Esophagus (tissue), 2 donors: Measurements from ENCODE around the gene LZTFL1. TPM values are rescaled to one million over a fixed set of nuclear protein-coding genes. Genes with fewer than 3 reads are reported as not detected.

Source experiments
- H3K27ac ChIP-seq, 2 donors: one replicate each; pipeline ENCODE4 v1.5.1; 2013; ENCODE audit warnings: low read depth in 2 of 2, mild to moderate bottlenecking in 2 of 2, inconsistent platforms in 1 of 2, low read length in 1 of 2, moderate library complexity in 1 of 2
- H3K27me3 ChIP-seq, 2 donors: one replicate each; pipeline ENCODE4 v1.6.1; 2013; ENCODE audit warnings: low read length in 2 of 2, control low read depth in 1 of 2, mild to moderate bottlenecking in 1 of 2; ENCODE audit not compliant: insufficient read depth in 2 of 2, control insufficient read depth in 1 of 2
- H3K36me3 ChIP-seq, 2 donors: one replicate each; pipeline ENCODE4 v1.6.1; 2013; ENCODE audit warnings: low read length in 1 of 2; ENCODE audit not compliant: control insufficient read depth in 2 of 2, insufficient read depth in 2 of 2
- H3K4me1 ChIP-seq, 2 donors: one replicate each; pipeline ENCODE4 v1.6.1; 2013; ENCODE audit warnings: low read length in 1 of 2; ENCODE audit not compliant: control insufficient read depth in 2 of 2, insufficient read depth in 2 of 2
- H3K4me3 ChIP-seq, 2 donors: one replicate each; pipeline ENCODE4 v1.5.1; 2013; ENCODE audit warnings: low read length in 2 of 2, mild to moderate bottlenecking in 2 of 2, low read depth in 1 of 2, moderate library complexity in 1 of 2
- H3K9me3 ChIP-seq, 2 donors: one replicate each; pipeline ENCODE4 v1.6.1; 2013; ENCODE audit warnings: mild to moderate bottlenecking in 2 of 2, low read depth in 1 of 2, low read length in 1 of 2, moderate library complexity in 1 of 2; ENCODE audit not compliant: control insufficient read depth in 2 of 2, insufficient read depth in 1 of 2
- WGBS, 2 donors: extraction: QIAGEN DNeasy Blood & Tissue Kit; methylation state at CpG; one replicate each; pipeline ENCODE4 v1.1.7; 2013; 5-methylcytosine and 5-hydroxymethylcytosine counted together
- polyA plus RNA-seq, 2 donors: library from polyadenylated mRNA; stranded (reverse); fragments of 200-250 nt; gene quantifications; one replicate each; pipeline ENCODE4 v1.2.3, GENCODE V29; 2013
- donor health status: healthy with polysubstance abuse.
- donor health status: Bipolar disorder and iron deficiency.

The LZTFL1 gene
- polyA plus RNA-seq, 2 donors = 3.4 to 6.3 TPM

GRCh38 chr3:45792516-45793172 lies 49.3 kb downstream of the LZTFL1 start:
- peaks cover 0 to 9% of the 10 kb centered on the region in 2 donors for H3K4me1 ChIP-seq
- WGBS, 2 donors = 89 to 96% methylated on average over 7 of the region's 7 CpGs
- H3K4me3 ChIP-seq = no peak overlapping the region
- no peak overlapping the region for H3K27ac ChIP-seq
- peaks cover 0 to 5% of the 10 kb centered on the region in 2 donors for H3K9me3 ChIP-seq
- peaks cover 0 to 8% of the 10 kb centered on the region in 2 donors for H3K27me3 ChIP-seq
- H3K36me3 ChIP-seq = no peaks in the 10 kb centered on the region

DNA sequence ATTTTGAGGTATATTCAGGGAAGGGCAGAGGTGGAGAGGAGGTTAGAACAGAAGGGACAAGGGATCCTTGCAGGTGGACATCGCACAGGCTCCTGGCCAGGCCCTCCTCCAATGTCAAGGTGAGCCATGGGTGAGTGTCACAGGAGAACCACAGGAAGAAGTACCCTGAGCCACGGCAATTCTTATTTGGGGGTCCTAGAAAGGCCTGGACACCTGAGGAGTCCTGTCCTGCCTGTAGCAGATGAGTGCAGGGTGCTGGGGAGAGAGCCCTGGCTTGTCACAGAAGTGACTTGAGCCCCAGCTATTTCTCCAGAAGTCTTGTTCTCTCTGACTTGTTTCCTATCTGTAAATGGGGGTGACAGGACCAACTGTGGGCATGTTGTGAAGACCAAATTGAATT lies 49.9 kb downstream of the LZTFL1 start:
- no peak overlapping the region for H3K4me3 ChIP-seq
- peaks cover 0 to 5% of the 10 kb centered on the region in 2 donors for H3K9me3 ChIP-seq
- H3K4me1 ChIP-seq = peaks cover 0 to 9% of the 10 kb centered on the region in 2 donors
- no peak overlapping the region for H3K27ac ChIP-seq
- WGBS, 2 donors = 92 to 95% methylated on average over 2 of the region's 2 CpGs
- H3K36me3 ChIP-seq = no peaks in the 10 kb centered on the region
- peaks cover 0 to 5% of the 10 kb centered on the region in 2 donors for H3K27me3 ChIP-seq

- 77 to 84% methylated on average over 2 of the region's 2 CpGs for WGBS, 2 donors
- Histone ChIP-seq H3K4me1 (no peaks in the 10 kb centered on the region), H3K4me3 (no peak overlapping the region), H3K27me3 (no peaks in the 10 kb centered on the region), H3K9me3 (no peaks in the 10 kb centered on the region), H3K27ac (no peak overlapping the region), H3K36me3 (no peaks in the 10 kb centered on the region)
These were observed 51.3 kb downstream of the LZTFL1 start for GRCh38 chr3:45790596-45790995.

GRCh38 chr3:45789235-45789812 lies 52.6 kb downstream of the LZTFL1 start:
- no peaks in the 10 kb centered on the region for H3K9me3 ChIP-seq
- H3K4me1 ChIP-seq = no peaks in the 10 kb centered on the region
- no peaks in the 10 kb centered on the region for H3K36me3 ChIP-seq
- H3K27me3 ChIP-seq = no peaks in the 10 kb centered on the region
- no peak overlapping the region for H3K27ac ChIP-seq
- WGBS, 2 donors = 85 to 90% methylated on average over 4 of the region's 4 CpGs
- no peak overlapping the region for H3K4me3 ChIP-seq

DNA sequence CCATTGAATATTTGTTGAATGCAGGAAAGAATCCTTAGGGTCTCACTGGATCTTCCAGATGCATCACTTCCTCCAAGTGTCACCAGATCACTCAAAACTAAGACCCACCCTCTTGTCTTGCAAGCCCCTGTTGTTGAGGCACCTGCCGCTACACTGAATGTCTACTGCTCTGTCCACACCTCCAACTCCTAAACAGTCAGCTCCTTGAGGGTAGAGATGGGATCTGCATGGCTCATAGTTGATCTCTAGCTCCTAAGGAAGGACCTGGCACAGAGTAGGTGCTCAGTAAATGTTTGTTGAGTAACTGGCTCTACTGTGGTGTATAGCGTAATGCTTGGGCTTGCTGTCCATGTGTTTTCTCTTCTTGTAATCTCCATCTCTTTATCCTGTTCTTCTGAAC lies 54.4 kb downstream of the LZTFL1 start:
- no peaks in the 10 kb centered on the region for H3K9me3 ChIP-seq
- no peak overlapping the region for H3K4me3 ChIP-seq
- H3K4me1 ChIP-seq = no peaks in the 10 kb centered on the region
- WGBS, 2 donors = 98 to 100% methylated on average over 2 of the region's 2 CpGs
- H3K27me3 ChIP-seq = no peaks in the 10 kb centered on the region
- no peak overlapping the region for H3K27ac ChIP-seq
- no peaks in the 10 kb centered on the region for H3K36me3 ChIP-seq

DNA sequence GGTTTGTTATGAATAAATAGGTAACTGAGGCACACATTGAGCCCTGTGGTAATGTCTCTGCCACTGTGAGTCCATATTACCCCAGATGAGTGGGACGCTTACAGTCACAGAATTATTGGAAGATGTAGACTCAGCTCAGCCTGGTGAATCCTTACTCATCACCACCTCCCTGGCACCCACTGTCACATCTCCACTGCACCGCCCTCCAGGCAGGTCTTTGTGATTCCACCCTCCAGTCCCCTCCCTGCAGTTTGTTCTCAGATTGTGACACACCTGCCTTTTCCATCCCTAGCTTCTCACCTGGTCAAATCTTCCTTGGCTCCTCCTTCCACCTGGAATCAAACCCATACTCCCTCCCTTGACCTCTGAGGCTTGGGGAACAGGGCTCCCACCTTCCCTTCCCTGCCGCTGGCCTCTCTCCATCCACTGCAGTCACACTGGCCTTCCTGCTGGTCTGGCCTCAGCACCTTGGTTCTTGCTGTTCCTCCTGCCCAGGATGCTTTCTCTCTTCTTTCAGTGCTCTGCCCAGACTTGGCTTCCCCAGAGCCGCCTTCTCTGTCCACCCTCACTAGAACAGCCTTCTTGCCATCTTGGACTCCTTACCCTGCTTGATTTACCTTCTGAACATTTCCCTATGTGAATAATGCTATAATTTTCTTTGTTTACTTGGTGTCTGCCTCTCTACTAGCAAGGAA lies 55.0 kb downstream of the LZTFL1 start:
- H3K36me3 ChIP-seq = no peaks in the 10 kb centered on the region
- 68 to 88% methylated on average over 4 of the region's 4 CpGs for WGBS, 2 donors
- H3K4me1 ChIP-seq = no peaks in the 10 kb centered on the region
- no peaks in the 10 kb centered on the region for H3K9me3 ChIP-seq
- no peaks in the 10 kb centered on the region for H3K27me3 ChIP-seq
- H3K27ac ChIP-seq = no peak overlapping the region
- no peak overlapping the region for H3K4me3 ChIP-seq

GRCh38 chr3:45785605-45786150 lies 56.2 kb downstream of the LZTFL1 start:
- Histone ChIP-seq H3K27ac (no peak overlapping the region), H3K9me3 (no peaks in the 10 kb centered on the region), H3K4me3 (no peak overlapping the region), H3K27me3 (no peaks in the 10 kb centered on the region), H3K36me3 (no peaks in the 10 kb centered on the region), H3K4me1 (no peaks in the 10 kb centered on the region)
- 84% methylated on average over 3 of the region's 3 CpGs for WGBS, 2 donors

DNA sequence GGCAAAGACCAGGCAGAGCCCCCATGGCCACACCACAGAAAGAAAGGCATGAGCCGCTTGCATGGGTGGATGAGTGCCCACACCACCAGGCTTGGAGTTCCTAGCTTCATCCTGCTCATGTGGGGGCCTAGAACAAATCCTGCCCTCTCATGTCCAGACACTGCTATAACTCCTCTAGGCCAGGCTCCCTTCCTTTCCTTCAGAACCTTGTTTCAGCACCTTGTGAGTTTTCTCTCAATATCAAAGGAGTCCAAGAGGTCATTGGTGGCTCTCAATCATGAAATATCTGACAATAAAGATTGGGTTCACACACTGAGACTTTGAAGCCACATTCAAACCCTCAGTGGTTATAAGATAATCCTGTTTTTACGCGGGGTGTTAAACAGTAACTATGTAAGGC lies 58.3 kb downstream of the LZTFL1 start:
- Histone ChIP-seq H3K4me1 (no peaks in the 10 kb centered on the region), H3K4me3 (no peak overlapping the region), H3K9me3 (no peaks in the 10 kb centered on the region), H3K36me3 (no peaks in the 10 kb centered on the region), H3K27ac (no peak overlapping the region), H3K27me3 (no peaks in the 10 kb centered on the region)
- 89 to 94% methylated on average over 3 of the region's 3 CpGs for WGBS, 2 donors

DNA sequence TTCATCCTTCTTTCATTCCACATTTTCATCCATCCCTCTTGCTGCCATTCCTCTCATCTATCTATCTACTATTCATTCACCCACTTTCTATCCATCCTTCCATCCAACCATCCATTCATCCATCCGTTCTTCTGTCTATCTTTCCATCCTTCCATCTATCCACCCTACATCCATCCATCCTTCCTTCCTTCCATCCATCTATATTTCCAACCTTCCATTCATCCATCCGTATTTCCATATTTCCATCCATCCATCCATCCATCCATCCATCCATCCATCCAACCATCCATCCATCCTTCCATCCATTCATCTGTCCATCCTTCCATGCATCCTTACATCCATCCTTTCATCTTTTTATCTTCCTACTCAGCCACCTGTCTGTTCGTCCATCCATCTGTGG lies 59.5 kb downstream of the LZTFL1 start:
- Histone ChIP-seq H3K27me3 (no peaks in the 10 kb centered on the region), H3K4me1 (no peaks in the 10 kb centered on the region), H3K9me3 (no peaks in the 10 kb centered on the region), H3K27ac (no peak overlapping the region), H3K36me3 (no peaks in the 10 kb centered on the region), H3K4me3 (no peak overlapping the region)
- WGBS, 2 donors = 89 to 91% methylated on average over 3 of the region's 3 CpGs
